NCI-H2107 treated with DMSO at 0.1 percent for 48 hours (cell line): ENCODE data around the gene IMPDH1.
"Not testable (repeated sequence)": the region's sequence is repeated elsewhere in the genome, so short reads cannot be mapped to it uniquely, and the experiment has no call there.

Experiments
- DNase-seq: peaks from one replicate; lab custom pipeline; 2025; ENCODE audit not compliant: unreplicated experiment; lab: John Stamatoyannopoulos, UW

Gene IMPDH1

GRCh38 chr7:128409596-128410450 lies at the start of gene IMPDH1:
IMPDH1 (minus strand) TSS chr7:128409982; CDS start chr7:128409901, 81 bp downstream.
- peak; percentile 65 for DNase-seq

GRCh38 chr7:128459394-128459878 lies 49.7 kb upstream of the IMPDH1 start:
- DNase-seq = peak; percentile 56

DNA sequence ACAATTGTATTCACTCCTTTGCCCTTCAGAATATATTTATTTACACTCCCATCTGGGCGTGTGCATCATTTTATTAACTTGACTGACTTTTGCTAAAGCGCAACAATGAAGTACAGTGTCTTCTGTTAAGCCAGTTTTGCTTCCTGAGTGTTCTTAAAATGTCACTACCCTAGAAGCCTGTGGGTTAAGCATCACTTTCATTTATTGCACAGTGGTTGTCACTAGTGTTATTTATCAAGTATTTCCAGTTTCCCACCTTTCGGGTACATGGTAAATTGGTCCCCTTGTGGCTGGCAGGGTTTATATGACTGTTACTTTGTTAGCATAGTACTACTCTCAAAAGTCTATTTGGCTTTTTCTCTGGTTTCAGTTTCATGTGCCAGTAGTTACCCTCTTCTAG lies 49.2 kb upstream of the IMPDH1 start:
- DNase-seq = no peak

- not testable (repeated sequence) for DNase-seq
Measured at GRCh38 chr7:128457385-128457784, 47.6 kb upstream of the IMPDH1 start.

DNA sequence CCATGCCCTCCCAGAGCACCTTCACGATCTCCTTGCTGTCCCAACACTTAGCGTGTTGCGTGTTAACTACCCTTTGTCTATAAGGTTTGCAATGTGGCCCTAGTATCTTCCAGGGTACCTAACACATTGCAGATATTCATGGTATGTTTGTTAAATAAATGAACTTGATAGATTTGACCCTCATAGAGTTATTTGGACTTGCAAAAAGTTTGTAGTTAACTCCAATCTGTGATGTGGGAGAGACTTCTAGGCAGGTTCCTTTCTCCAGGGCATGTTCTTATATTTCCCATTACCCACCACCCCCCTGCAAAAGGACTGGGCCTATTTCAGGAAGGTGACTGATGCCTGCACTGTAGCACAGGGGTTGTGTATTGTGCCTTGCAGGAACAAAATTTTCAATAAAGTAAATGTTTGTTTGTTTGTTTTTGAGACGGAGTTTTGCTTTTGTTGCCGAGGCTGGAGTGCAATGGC lies 46.5 kb upstream of the IMPDH1 start:
- DNase-seq = peak; percentile 25

GRCh38 chr7:128455543-128456254 lies 45.9 kb upstream of the IMPDH1 start, which contains the start of gene HILPDA:
HILPDA (plus strand) TSS chr7:128455878; CDS start chr7:128457269, 1,391 bp downstream.
- DNase-seq = peak; percentile 87

DNA sequence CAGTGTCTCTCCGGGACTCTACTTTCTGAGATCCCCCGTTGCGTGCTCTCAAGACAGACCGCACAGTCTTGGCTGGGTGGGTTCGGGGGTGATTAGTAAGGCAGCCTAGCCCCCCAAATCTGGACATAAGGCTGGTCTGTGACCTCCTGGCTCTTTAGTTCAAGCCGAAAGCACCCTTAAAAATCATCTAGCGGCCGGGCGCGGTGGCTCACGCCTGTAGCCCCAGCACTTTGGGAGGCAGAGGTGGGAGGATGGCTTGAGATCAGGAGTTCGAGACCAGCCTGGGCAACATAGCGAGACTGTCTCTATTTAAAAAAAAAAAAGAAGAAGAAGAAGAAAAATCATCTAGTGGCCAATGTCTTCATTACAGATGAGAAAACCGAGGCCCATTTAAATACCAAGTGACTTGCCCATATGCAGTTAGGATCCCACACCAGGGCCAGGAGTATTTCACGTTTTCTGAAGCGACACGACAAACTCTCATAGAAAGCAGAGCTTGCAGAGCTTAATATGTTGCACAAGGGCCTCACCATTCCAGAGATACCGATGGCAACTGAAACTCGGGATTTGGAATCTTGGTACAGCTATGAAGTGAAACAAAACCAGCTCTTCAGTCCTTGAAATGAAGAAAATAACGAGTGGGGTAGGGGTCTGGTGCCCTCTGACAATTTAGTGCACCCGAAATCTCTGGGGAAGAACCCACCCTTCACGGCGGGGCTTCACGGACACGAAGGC lies 45.2 kb upstream of the IMPDH1 start:
- DNase-seq = no peak

DNA sequence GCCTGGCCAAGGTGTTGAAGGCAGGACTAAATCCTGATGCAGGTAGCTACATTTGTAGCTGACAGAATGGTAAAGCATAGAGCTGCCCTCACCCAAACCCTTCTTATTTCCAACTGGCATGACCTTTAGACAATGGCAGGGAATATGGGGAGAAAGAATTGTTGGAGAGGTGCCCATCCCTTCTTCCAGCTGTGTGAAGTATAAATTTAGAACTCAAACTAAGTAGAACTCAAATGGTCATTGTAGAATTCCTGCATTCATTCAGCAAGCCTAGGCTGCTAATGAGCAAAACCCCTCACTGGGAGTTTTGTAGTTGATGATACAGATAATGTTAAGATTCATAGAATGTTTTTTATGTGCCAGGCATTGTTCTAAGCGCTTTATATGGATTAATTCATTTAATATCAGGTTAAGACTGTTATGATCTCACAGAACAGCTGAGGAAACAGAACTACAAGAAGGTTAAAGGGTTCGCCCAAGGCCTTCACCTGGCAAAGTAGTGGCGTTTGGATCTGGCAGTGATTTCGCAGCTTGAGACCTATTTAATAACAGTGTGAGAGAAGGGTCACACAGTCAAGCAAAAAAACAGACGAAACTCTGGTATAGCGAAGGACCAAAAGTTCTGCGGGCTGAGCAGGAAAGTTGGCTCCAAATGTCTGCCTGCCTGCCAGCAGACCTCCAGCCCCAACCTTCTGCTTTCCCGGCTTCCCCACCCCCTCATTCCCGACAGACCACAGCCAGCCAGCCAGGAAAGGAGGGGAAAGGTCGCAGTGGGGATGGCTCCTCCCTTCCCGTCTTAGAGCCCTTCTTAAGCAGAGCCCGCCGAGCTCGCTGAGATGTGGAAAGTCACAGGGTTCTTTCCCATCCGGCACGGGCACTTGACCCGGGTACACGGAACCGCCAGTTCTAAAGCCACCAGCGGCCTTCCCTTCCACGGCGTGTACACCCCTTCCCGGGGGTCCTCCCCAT lies 44.3 kb upstream of the IMPDH1 start:
- no peak for DNase-seq

DNA sequence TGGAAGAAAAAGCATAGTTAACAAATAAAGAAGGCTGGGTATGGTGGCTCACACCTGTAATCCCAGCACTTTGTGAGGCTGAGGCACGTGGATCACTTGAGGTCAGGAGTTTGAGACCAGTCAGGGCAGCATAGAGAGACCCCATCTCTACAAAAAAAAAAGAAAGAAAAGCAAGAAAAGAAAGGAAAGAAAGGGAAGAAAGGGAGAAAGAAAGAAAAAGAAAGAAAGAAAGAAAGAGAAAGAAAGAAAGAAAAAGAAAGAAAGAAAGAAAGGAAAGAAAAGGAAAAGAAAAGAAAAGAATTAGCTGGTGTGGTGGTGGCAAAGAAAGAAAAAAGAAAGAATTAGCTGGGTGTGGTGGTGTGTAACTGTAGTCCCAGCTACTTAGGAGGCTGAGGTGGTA lies 42.8 kb upstream of the IMPDH1 start:
- DNase-seq = no peak

DNA sequence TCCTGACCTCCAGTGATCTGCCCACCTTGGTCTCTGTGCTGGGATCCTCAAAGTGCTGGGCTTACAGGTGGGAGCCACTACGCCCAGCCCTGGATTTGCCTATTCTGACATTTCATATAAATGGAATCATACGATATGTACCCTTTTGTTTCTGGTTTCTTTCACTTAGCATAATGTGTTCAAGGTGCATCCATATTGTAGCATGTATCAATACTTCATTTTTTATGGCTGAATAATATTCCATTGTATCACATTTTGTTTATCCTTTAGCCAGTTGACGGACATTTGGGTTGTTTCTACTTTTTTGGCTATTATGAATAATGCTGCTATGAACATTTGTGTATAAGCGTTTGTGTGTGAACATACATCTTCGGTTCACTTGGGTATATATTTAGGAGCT lies 41.1 kb upstream of the IMPDH1 start:
- no peak for DNase-seq

DNA sequence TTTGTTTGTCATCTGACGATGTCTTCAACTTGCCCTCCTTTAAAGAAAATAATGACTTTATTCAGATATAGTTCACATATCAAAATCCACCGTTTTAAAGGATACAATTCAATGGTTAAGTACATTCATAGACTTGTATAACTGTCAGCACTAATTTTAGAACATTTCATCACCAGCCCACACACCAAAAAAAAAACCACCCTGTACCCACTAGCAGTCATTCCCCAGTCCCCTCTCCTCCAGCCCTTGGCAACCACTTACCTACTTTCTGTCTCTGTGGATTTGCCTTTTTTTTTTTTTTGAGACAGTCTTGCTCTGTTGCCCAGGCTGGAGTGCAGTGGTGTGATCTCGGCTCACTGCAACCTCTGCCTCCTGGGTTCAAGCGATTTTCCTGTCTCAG lies 40.6 kb upstream of the IMPDH1 start:
- no peak for DNase-seq

DNA sequence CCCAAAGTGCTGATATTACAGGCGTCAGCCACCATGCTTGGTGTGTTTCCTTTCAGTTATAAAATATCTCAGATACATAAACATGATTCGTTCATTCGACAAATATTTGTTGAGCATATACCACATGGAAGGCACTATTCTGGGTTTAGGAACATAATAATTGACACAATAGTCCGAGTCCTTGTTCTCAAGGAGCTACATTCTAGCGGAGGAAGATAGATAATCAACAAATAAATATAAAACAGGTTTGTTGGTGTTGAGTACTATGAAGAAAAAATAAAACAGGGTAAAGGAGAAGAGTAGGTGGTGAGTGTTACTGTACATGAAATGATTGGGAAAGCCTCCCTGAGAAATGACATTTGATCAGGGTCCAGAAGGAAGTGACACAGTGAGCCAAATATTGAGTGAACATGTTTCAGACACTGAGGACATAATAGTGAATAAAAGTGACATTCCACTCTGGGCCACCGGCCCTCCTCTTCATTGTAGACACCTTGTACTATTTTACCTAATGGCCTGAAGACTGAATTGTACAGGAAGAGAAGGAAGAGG lies 39.0 kb upstream of the IMPDH1 start:
- no peak for DNase-seq

DNA sequence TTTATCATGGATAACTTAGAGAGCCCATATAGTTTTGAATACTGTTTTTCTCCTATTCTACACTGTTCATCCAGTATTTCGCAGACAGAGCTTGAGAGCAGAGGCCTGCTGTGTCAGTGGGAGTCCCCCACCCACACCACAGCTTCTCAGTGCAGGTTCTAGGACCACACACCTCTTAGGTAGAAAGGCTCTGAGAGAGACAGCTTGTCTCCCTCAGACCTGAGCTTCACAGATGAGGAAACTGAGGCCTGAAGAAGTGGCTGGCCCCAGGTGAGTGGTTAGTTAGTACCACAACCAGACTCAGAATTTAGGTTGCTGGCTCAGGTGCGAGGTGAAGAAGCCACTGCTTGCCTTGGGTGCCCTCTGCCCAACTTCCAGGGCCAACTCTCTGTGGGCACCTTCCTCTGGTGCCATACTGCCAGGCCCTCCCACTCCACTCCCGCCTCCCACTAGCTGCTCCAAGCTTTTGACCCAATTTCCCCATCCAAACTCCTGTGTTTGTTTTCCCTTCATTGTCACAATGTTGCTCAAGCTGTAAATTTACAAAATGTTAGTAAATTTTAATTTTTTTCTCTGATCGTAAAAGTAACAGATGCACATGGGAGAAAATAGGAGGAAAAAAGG lies 38.3 kb upstream of the IMPDH1 start:
- DNase-seq = no peak

DNA sequence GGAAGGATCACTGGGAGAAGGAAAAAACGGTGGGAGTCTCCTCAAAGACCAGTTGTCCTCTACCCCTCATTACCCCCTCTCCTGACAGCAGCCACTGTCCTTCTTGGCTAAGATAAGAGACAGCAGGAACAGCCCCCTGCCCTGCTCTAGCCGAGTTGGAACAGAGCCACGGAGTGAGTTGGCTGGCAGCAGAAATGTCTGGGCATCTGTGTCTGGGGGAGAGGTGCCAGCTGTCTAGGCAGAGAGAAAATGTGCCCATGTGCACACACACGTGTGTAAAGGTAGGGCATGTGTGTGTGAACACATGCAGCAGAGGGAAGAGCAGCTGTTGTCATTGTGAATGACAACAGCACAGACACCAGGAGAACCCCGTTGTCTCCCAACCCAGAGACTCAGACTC lies 36.5 kb upstream of the IMPDH1 start:
- DNase-seq = no peak

GRCh38 chr7:128443831-128444600 lies 34.2 kb upstream of the IMPDH1 start:
- DNase-seq = peak; percentile 70

DNA sequence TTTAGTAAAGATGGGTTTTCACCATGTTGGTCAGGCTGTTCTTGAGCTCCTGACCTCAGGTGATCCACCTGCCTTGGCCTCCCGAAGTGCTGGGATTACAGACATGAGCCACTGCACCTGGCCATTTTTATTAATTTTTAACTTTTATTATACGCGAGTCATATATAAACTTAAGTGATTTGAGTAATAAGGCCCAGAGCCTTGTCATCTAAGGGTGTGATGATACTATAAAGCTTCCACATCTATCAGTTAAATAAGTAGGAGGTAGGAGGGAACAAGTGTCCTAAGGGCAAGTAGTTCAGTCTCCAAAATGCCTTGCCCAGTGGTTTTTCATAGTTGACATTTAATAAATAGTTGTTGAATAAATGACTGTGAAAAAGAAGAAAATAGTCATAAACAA lies 32.6 kb upstream of the IMPDH1 start:
- DNase-seq = no peak

DNA sequence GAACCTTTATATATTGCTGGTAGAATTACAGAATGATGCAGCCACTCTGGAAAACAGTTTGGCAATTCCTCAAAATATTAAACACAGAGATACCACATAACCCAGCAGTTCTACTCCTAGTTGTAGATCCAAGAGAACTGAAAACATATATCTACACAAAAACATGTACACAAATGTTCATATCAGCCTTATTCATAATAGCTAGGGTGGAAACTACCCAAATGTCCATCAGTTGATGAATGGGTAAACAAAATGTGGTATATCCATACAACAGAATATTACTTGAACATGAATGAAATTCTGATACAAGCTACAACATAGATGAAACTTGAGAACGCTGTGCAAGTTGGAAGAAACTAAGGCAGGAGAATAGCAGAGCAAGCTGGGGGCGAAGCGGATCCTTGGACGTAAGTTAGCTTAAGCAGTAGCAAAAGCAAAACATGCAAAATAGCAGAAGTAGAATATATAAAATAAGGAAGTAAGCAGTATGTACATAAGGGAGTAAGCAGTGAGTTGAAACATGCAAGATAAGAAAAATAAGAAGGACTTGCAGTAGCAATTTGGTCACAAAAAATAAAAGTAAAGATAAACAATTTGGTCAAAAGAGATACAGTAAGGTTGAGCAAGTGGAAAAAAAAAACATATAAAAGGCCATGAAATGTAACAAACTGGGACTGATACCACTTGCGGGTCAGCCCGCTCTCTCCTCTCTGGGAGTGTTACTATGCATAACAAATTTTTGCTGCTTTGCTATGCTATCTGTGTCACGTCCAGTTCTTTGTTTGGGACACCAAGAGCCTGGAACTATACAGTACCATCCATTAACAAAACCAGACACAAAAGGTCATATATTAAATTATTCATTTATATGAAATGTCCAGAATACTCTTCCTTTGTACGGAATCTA lies 27.9 kb upstream of the IMPDH1 start:
- DNase-seq = no peak

- no peak for DNase-seq
Measured at GRCh38 chr7:128435327-128435686, 25.5 kb upstream of the IMPDH1 start.
